GM23248 (cell line): ENCODE results near the gene PRDM16.

ENCODE experiments used
- EZH2 ChIP-seq: fragments of 200-600 bp; sonication (generic); IDR thresholded peaks from 2 replicates; pipeline ENCODE4 v1.6.1; 2018; ENCODE audit warnings: antibody characterized with exemption, mild to moderate bottlenecking; ENCODE audit not compliant: insufficient read depth, poor library complexity, severe bottlenecking
- EZH2phosphoT487 ChIP-seq: fragments of 200-600 bp; sonication (generic); IDR thresholded peaks from 2 replicates; pipeline ENCODE4 v1.6.1; 2018; ENCODE audit warnings: antibody characterized with exemption, moderate library complexity, mild to moderate bottlenecking, low read depth; ENCODE audit not compliant: insufficient read depth

DNA sequence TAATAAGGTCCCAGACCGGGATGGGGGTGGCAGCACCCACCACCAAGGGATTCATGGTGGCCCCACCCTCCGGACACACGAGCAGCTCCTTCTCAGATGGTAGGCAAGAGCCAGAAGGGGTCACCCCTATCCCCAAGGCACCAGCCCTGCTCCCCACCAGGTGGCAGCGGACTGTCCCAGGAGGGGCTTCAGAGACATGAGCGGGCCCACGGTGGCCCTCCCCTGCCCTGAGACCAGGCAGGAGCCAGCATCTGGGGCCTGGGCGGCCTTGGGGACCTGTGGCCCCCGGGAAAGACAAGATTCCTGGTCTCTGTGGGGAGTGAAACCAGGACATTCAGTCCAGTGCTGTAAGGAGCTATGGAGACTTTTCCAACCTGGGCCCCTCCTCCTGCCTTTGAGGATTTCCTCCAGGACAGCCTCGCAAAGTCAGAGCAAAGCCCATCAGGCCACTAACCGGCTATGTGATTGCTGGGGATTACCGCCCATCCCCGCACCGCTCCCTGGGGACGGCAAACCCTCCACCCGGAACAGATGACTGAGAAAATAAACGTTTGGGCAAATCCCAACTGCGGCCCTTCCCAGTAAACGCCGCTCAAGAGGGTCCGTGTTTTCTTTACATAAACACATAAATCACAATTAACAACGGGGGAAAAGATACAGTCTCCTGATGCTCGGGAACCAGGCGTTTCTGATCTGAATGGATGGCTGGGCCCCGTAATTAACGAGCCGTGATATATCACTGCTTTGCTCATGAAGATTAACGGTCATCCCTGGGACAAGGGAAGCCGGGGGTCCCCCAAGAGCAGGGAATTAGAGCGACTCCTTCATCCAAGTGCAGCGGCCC is 334.6 kb downstream of the PRDM16 start:
- TF ChIP-seq EZH2 (no peak), EZH2phosphoT487 (no peak)
